ENCODE data around the gene TTBK1. TPM values are rescaled to one million over a fixed set of nuclear protein-coding genes. Genes with fewer than 3 reads are reported as not detected.

Gene TTBK1
- total RNA-seq, 4 donors from 2014 or later = not detected

- 87% methylated on average over 5 of the region's 5 CpGs for WGBS
- H3K9me3 ChIP-seq = no peaks in the 10 kb centered on the region
- peaks cover 11% of the 10 kb centered on the region for H3K27me3 ChIP-seq
Observed at GRCh38 chr6:43264599-43265145, 21.4 kb downstream of the TTBK1 start.

DNA sequence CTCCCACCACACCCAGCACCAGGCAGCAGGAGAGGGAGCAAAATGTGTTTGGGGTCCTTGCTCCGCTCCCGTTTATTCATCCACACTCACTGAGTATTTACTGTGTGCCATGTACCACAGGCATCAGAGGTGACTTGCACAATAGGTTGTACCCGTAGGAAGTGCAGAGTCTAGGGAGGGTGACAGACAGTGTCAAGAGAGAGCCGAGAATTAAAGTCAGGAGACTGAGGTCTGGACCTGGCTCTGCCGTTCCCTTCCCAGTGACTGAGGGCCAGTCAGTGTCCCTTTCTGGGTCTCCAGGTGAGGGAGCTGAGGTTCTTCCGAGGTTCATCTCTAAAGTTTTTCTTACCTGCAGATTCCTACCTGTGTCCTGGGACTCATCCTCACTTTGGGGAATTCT lies 22.3 kb downstream of the TTBK1 start:
- TF ChIP-seq POLR2A (IDR thresholded peaks at IDR 0.05) = no peak
- TF ChIP-seq, protein P1, sequence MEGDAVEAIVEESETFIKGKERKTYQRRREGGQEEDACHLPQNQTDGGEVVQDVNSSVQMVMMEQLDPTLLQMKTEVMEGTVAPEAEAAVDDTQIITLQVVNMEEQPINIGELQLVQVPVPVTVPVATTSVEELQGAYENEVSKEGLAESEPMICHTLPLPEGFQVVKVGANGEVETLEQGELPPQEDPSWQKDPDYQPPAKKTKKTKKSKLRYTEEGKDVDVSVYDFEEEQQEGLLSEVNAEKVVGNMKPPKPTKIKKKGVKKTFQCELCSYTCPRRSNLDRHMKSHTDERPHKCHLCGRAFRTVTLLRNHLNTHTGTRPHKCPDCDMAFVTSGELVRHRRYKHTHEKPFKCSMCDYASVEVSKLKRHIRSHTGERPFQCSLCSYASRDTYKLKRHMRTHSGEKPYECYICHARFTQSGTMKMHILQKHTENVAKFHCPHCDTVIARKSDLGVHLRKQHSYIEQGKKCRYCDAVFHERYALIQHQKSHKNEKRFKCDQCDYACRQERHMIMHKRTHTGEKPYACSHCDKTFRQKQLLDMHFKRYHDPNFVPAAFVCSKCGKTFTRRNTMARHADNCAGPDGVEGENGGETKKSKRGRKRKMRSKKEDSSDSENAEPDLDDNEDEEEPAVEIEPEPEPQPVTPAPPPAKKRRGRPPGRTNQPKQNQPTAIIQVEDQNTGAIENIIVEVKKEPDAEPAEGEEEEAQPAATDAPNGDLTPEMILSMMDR (IDR thresholded peaks at IDR 0.05) = no peak
- TF ChIP-seq EP300 (IDR thresholded peaks at IDR 0.05) = no peak
- no peak for TF ChIP-seq POLR2AphosphoS5 (IDR thresholded peaks at IDR 0.05)
- H3K27ac ChIP-seq = no peak overlapping the region
- WGBS = 91% methylated on average over 4 of the region's 6 CpGs
- no peaks in the 10 kb centered on the region for H3K36me3 ChIP-seq
- H3K9me3 ChIP-seq = no peaks in the 10 kb centered on the region
- H3K4me3 ChIP-seq = no peak overlapping the region
- DNase-seq (ENCODE audit: low spot score in 2 of 2) = no peak
- H3K27me3 ChIP-seq = peaks cover 15% of the 10 kb centered on the region
- H3K4me1 ChIP-seq = peaks cover 17% of the 10 kb centered on the region

More at GRCh38 chr6:43264599-43265145, 21.4 kb downstream of the TTBK1 start:
- H3K36me3 ChIP-seq = no peaks in the 10 kb centered on the region
- TF ChIP-seq EP300 (IDR thresholded peaks at IDR 0.05) (no peak), POLR2A (IDR thresholded peaks at IDR 0.05) (no peak), POLR2AphosphoS5 (IDR thresholded peaks at IDR 0.05) (no peak)
- TF ChIP-seq, protein P1 (IDR thresholded peaks at IDR 0.05) = no peak
- DNase-seq (ENCODE audit: low spot score in 2 of 2) = no peak
- H3K4me3 ChIP-seq = no peak overlapping the region
- peaks cover 12% of the 10 kb centered on the region for H3K4me1 ChIP-seq
- no peak overlapping the region for H3K27ac ChIP-seq

GRCh38 chr6:43267619-43268354 lies 24.5 kb downstream of the TTBK1 start:
- H3K27me3 ChIP-seq = peaks cover 15% of the 10 kb centered on the region
- no peak overlapping the region for H3K27ac ChIP-seq
- no peaks in the 10 kb centered on the region for H3K36me3 ChIP-seq
- no peak overlapping the region for H3K4me3 ChIP-seq
- TF ChIP-seq POLR2A (IDR thresholded peaks at IDR 0.05) = no peak
- TF ChIP-seq POLR2AphosphoS5 (IDR thresholded peaks at IDR 0.05) = no peak
- no peak for TF ChIP-seq EP300 (IDR thresholded peaks at IDR 0.05)
- TF ChIP-seq, protein P1 (IDR thresholded peaks at IDR 0.05) = no peak
- no peaks in the 10 kb centered on the region for H3K9me3 ChIP-seq
- peaks cover 17% of the 10 kb centered on the region for H3K4me1 ChIP-seq
- WGBS = 88% methylated on average over 7 of the region's 7 CpGs
- no peak for DNase-seq (ENCODE audit: low spot score in 2 of 2)

DNA sequence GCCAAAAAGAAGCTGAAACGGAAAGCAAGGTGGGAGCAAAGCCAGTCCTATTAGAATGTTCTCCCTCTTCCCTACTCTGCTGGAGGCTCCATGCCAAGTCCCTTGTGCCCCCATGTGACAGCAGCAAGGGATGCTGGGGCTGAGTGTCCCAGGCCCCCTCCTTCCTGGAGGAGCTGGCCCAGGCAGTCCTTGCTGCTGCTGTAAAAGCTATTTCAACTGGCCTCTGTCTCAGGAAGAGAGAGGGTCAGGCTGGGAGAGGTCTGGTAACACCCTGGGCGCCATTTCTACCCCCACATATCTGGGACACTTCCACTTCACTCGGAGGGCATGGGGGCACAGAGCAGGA lies 25.0 kb downstream of the TTBK1 start:
- H3K27ac ChIP-seq = no peak overlapping the region

GRCh38 chr6:43268782-43269272 lies 25.5 kb downstream of the TTBK1 start:
- DNase-seq (ENCODE audit: low spot score in 2 of 2) = no peak
- H3K4me1 ChIP-seq = peaks cover 17% of the 10 kb centered on the region
- no peaks in the 10 kb centered on the region for H3K9me3 ChIP-seq
- no peaks in the 10 kb centered on the region for H3K36me3 ChIP-seq
- peaks cover 15% of the 10 kb centered on the region for H3K27me3 ChIP-seq
- no peak overlapping the region for H3K4me3 ChIP-seq
- TF ChIP-seq, protein P1 (IDR thresholded peaks at IDR 0.05) = no peak
- TF ChIP-seq POLR2A (IDR thresholded peaks at IDR 0.05) (no peak), POLR2AphosphoS5 (IDR thresholded peaks at IDR 0.05) (no peak), EP300 (IDR thresholded peaks at IDR 0.05) (no peak)
- no peak overlapping the region for H3K27ac ChIP-seq
- WGBS = 72% methylated on average over 7 of the region's 10 CpGs

More for the DNA sequence above, 25.0 kb downstream of the TTBK1 start:
- Histone ChIP-seq H3K9me3 (no peaks in the 10 kb centered on the region), H3K4me3 (no peak overlapping the region), H3K4me1 (peaks cover 17% of the 10 kb centered on the region), H3K36me3 (no peaks in the 10 kb centered on the region), H3K27me3 (peaks cover 15% of the 10 kb centered on the region)
- TF ChIP-seq EP300 (IDR thresholded peaks at IDR 0.05) (no peak), POLR2AphosphoS5 (IDR thresholded peaks at IDR 0.05) (no peak), POLR2A (IDR thresholded peaks at IDR 0.05) (no peak)
- TF ChIP-seq, protein P1 (IDR thresholded peaks at IDR 0.05) = no peak
- WGBS = 66% methylated on average over 3 of the region's 3 CpGs
- no peak for DNase-seq (ENCODE audit: low spot score in 2 of 2)

All from suprapubic skin (tissue), 4 donors.